GM21381 (cell line): ENCODE measurements around the gene KIAA0586.

Source experiments
- ATAC-seq: cut with Tn5 transposase; IDR thresholded peaks from one replicate; pipeline ENCODE4 v1.9.1; 2021; ENCODE audit warnings: mild to moderate bottlenecking, moderate library complexity; ENCODE audit not compliant: unreplicated experiment

The KIAA0586 gene

GRCh38 chr14:58593977-58594376, 166.5 kb downstream of the KIAA0586 start:
- ATAC-seq = no peak

DNA sequence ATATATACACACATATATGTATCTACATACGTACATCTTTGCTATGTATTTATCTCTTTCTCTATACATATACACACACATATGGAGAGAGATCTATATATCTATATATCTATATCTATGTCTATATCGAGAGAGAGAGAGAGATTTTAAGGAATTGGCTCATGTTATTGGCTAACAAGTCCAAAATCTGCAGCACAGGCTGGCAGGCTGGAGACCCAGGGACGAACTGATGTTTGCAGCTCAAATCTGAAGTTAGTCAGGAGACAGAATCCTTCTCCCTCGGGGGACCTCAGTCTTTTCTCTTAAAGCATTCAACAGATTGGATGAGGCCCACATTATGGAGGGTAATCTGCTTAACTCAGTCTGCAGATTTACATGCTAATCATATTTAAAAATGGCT, 169.5 kb downstream of the KIAA0586 start:
- no peak for ATAC-seq

- ATAC-seq = no peak
Measured at GRCh38 chr14:58598028-58598803, 170.7 kb downstream of the KIAA0586 start.

GRCh38 chr14:58598804-58599525, 171.4 kb downstream of the KIAA0586 start:
- no peak for ATAC-seq

DNA sequence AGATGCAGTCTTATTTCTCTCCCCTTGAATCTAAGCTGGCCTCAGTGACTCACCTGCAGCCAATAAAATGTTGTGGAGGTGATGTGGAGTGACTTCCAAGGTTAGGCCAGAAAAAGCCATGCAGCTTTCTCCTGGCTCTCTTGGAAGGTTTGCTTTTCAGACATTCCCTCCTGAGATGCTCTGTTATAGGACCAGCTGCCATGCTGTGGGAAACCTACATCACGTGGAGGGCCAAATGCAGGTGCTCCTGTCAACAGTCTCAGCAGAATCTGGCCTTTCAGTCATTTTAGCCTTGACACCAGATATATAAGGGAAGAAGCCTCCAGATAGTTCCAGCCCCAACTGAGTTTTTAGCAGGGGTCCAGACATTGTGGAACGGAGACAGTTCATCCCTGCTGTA, 172.2 kb downstream of the KIAA0586 start:
- ATAC-seq = no peak
